Lower lobe of right lung (tissue), 2 donors: ENCODE data around the gene MACROD1. TPM values are rescaled to one million over a fixed set of nuclear protein-coding genes. Genes with fewer than 3 reads are reported as not detected.
"Not testable (repeated sequence)": the region's sequence is repeated elsewhere in the genome, so short reads cannot be mapped to it uniquely, and the experiment has no call there.

Experiments used
- ATAC-seq, 2 donors: fragments of 200-7000 bp; cut with Tn5 transposase; one replicate each; pipeline ENCODE4 v1.9.1; 2020 to 2022; ENCODE audit warnings: mild to moderate bottlenecking in 2 of 2, moderate library complexity in 2 of 2
- DNase-seq: peaks from one replicate; pipeline ENCODE4 v3.0.0-alpha.2; 2020
- H3K27ac ChIP-seq: fragments of 200-600 bp; one replicate; pipeline ENCODE4 v1.8.0; 2022
- H3K27me3 ChIP-seq: fragments of 200-600 bp; one replicate; pipeline ENCODE4 v1.8.0; 2022; ENCODE audit warnings: low read depth
- H3K36me3 ChIP-seq: fragments of 200-600 bp; one replicate; pipeline ENCODE4 v1.8.0; 2022; ENCODE audit warnings: mild to moderate bottlenecking
- H3K4me1 ChIP-seq: fragments of 200-600 bp; one replicate; pipeline ENCODE4 v1.8.0; 2022
- H3K4me3 ChIP-seq: fragments of 200-600 bp; one replicate; pipeline ENCODE4 v1.8.0; 2022; ENCODE audit warnings: mild to moderate bottlenecking
- H3K9me3 ChIP-seq: fragments of 200-600 bp; one replicate; pipeline ENCODE4 v1.8.0; 2022
- CTCF ChIP-seq: fragments of 200-600 bp; IDR thresholded peaks from one replicate; pipeline ENCODE4 v1.8.0; 2022; ENCODE audit warnings: antibody characterized with exemption, mild to moderate bottlenecking
- intact Hi-C: fragments of 100-400 bp; cut with DNase I; formaldehyde crosslinking; loops from one replicate; pipeline ENCODE4 v1.11.0; 2022
- total RNA-seq: library from RNA; stranded (reverse); fragmentation: NEBNext Ultra II Directional; extraction: Animal tissue kit (Norgen Biotek cat#: 25700); gene quantifications from one replicate; pipeline ENCODE4 v1.2.1, GENCODE V29; 2021
- donor health status: DM: no; HTN: yes; CAD: no; lungs with severe emphysema.

MACROD1 gene
- total RNA-seq, 1 donor from 2014 or later: 15.0 TPM

- peak overlapping the region; percentile 87 for H3K4me3 ChIP-seq
Measured at GRCh38 chr11:64164392-64165312, 1.3 kb downstream of the MACROD1 start.

GRCh38 chr11:64163951-64164350, 2.0 kb downstream of the MACROD1 start:
- Histone ChIP-seq H3K27ac (no peak overlapping the region), H3K4me1 (peaks cover 23% of the 10 kb centered on the region), H3K4me3 (no peak overlapping the region), H3K36me3 (no peaks in the 10 kb centered on the region), H3K27me3 (no peaks in the 10 kb centered on the region), H3K9me3 (no peaks in the 10 kb centered on the region)
- TF ChIP-seq CTCF: no peak
- intact Hi-C loops: no loop called here
- DNase-seq (no peak), ATAC-seq (no peak)

More at GRCh38 chr11:64164392-64165312, 1.3 kb downstream of the MACROD1 start:
- H3K27ac ChIP-seq: peak overlapping the region; percentile 3
- H3K36me3 ChIP-seq: no peaks in the 10 kb centered on the region
- intact Hi-C loops: no loop called here
- H3K9me3 ChIP-seq: no peaks in the 10 kb centered on the region
- TF ChIP-seq CTCF: no peak
- H3K4me1 ChIP-seq: peaks cover 23% of the 10 kb centered on the region
- H3K27me3 ChIP-seq: no peaks in the 10 kb centered on the region
- ATAC-seq (peak; percentile 4 to 9), DNase-seq (no peak)

GRCh38 chr11:64162769-64163168, 3.1 kb downstream of the MACROD1 start:
- DNase-seq, ATAC-seq: not testable (repeated sequence)

GRCh38 chr11:64161037-64161436, 4.9 kb downstream of the MACROD1 start:
- H3K9me3 ChIP-seq: no peaks in the 10 kb centered on the region
- no peak for TF ChIP-seq CTCF
- no peaks in the 10 kb centered on the region for H3K27me3 ChIP-seq
- no peak overlapping the region for H3K27ac ChIP-seq
- intact Hi-C loops: no loop called here
- H3K36me3 ChIP-seq: no peaks in the 10 kb centered on the region
- H3K4me1 ChIP-seq: peaks cover 15% of the 10 kb centered on the region
- ATAC-seq: no peak
- DNase-seq: no peak
- no peak overlapping the region for H3K4me3 ChIP-seq

More at GRCh38 chr11:64162769-64163168, 3.1 kb downstream of the MACROD1 start:
- peaks cover 23% of the 10 kb centered on the region for H3K4me1 ChIP-seq
- intact Hi-C loops, H3K27ac ChIP-seq, H3K27me3 ChIP-seq, H3K9me3 ChIP-seq, H3K36me3 ChIP-seq, H3K4me3 ChIP-seq: not testable (repeated sequence)

- no peak for TF ChIP-seq CTCF
- intact Hi-C loops: no loop called here
Measured at GRCh38 chr11:64157631-64158394, 8.1 kb downstream of the MACROD1 start.

More at GRCh38 chr11:64157631-64158394, 8.1 kb downstream of the MACROD1 start:
- Histone ChIP-seq H3K4me1 (peaks cover 5% of the 10 kb centered on the region), H3K36me3 (no peaks in the 10 kb centered on the region), H3K27ac (no peak overlapping the region), H3K27me3 (no peaks in the 10 kb centered on the region), H3K4me3 (no peak overlapping the region), H3K9me3 (no peaks in the 10 kb centered on the region)
- ATAC-seq (no peak), DNase-seq (no peak)
